NB4 (cell line): Measurements from ENCODE around the gene NELL1.

Experiments
- DNase-seq: peaks from one replicate; pipeline ENCODE4 v3.0.0; 2010; ENCODE audit warnings: low read depth
- H3K4me3 ChIP-seq: one replicate; pipeline ENCODE4 v1.5.1; 2011; ENCODE audit warnings: mild to moderate bottlenecking, low read depth, low read length, moderate library complexity
- CTCF ChIP-seq: IDR thresholded peaks from one replicate; pipeline ENCODE4 v1.5.1; 2012; ENCODE audit warnings: low read depth, low read length
- MAX ChIP-seq: IDR thresholded peaks from 2 replicates; pipeline ENCODE4 v1.6.1; 2011; ENCODE audit warnings: low read depth, low read length
- MYC ChIP-seq: IDR thresholded peaks from 2 replicates; pipeline ENCODE4 v1.6.1; 2011; ENCODE audit warnings: low read depth, low read length
- POLR2A ChIP-seq: IDR thresholded peaks from 2 replicates; pipeline ENCODE4 v1.6.1; 2011; ENCODE audit warnings: mild to moderate bottlenecking; ENCODE audit not compliant: insufficient read length; ENCODE audit errors: extremely low read depth

Gene NELL1

GRCh38 chr11:21554284-21554683 is 884.9 kb downstream of the NELL1 start:
- no peak overlapping the region for H3K4me3 ChIP-seq
- TF ChIP-seq POLR2A (no peak), CTCF (no peak), MYC (no peak), MAX (no peak)
- no peak for DNase-seq

GRCh38 chr11:21556926-21557325 is 887.5 kb downstream of the NELL1 start:
- no peak overlapping the region for H3K4me3 ChIP-seq
- no peak for TF ChIP-seq MAX
- no peak for DNase-seq

- DNase-seq, result no peak
- H3K4me3 ChIP-seq, result no peak overlapping the region
- TF ChIP-seq MYC (no peak), MAX (no peak), POLR2A (no peak), CTCF (no peak)
Measured at GRCh38 chr11:21560466-21560975, 891.1 kb downstream of the NELL1 start.

- TF ChIP-seq MAX (no peak), CTCF (no peak), POLR2A (no peak)
- DNase-seq, result no peak
- H3K4me3 ChIP-seq, result no peak overlapping the region
Measured at GRCh38 chr11:21561581-21561980, 892.2 kb downstream of the NELL1 start.

- no peak for DNase-seq
- no peak for TF ChIP-seq MYC
- TF ChIP-seq CTCF, result no peak
- no peak for TF ChIP-seq MAX
- no peak overlapping the region for H3K4me3 ChIP-seq
Measured at GRCh38 chr11:21564095-21564494, 894.7 kb downstream of the NELL1 start.

GRCh38 chr11:21564833-21565682 is 895.7 kb downstream of the NELL1 start:
- TF ChIP-seq POLR2A (no peak), CTCF (no peak)
- no peak for DNase-seq
- H3K4me3 ChIP-seq, result no peak overlapping the region
